GM13976 (cell line): Measurements from ENCODE around the gene IGF2R.

Experiments
- DNase-seq: peaks from one replicate; pipeline ENCODE4 v3.0.0; 2012; ENCODE audit warnings: low spot score
- in situ Hi-C: fragments of 300-500 bp; cut with MboI; formaldehyde crosslinking; loops from one replicate; pipeline ENCODE4 v1.12.0; 2022; ENCODE audit warnings: low sequenced_read_pairs, mixed read lengths, inconsistent platforms; ENCODE audit not compliant: unreplicated experiment
- TF ChIP-seq, protein P1 (sequence below): IDR thresholded peaks from 2 replicates; pipeline ENCODE4 v1.5.1; 2012; ENCODE audit warnings: borderline replicate concordance, mild to moderate bottlenecking; ENCODE audit not compliant: insufficient read depth; ENCODE audit errors: extremely low read depth, missing control alignments, control extremely low read depth

IGF2R gene

DNA sequence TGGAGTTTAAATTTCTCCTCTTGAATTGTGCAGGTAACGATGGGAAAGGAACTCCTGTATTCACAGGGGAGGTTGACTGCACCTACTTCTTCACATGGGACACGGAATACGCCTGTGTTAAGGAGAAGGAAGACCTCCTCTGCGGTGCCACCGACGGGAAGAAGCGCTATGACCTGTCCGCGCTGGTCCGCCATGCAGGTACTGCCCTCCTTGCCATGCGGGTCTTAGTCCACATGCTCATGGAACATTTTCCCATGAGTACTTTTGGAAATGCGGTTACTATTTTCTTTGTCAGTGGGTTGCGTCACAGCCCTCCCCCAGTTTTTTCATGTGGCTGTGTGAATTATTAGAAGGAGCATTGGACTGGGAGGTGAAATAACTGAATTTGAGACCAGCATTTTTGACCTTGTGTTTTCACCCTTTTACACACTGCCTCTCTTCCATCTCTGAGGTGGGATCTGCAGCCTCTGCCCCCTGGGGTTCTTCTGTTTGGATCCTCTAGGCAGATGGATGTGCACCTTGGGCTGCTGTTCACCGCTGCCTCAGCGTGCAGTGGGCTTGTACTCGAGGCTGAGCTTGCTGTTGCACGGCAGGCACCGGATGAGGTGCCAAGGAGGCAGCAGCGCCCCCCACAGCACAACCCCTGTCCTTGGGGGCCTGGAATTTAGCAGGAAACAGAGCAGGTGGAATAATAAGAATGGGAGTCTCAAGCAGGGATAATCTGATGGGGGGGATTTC, 71.8 kb downstream of the IGF2R start:
- TF ChIP-seq, protein P1, sequence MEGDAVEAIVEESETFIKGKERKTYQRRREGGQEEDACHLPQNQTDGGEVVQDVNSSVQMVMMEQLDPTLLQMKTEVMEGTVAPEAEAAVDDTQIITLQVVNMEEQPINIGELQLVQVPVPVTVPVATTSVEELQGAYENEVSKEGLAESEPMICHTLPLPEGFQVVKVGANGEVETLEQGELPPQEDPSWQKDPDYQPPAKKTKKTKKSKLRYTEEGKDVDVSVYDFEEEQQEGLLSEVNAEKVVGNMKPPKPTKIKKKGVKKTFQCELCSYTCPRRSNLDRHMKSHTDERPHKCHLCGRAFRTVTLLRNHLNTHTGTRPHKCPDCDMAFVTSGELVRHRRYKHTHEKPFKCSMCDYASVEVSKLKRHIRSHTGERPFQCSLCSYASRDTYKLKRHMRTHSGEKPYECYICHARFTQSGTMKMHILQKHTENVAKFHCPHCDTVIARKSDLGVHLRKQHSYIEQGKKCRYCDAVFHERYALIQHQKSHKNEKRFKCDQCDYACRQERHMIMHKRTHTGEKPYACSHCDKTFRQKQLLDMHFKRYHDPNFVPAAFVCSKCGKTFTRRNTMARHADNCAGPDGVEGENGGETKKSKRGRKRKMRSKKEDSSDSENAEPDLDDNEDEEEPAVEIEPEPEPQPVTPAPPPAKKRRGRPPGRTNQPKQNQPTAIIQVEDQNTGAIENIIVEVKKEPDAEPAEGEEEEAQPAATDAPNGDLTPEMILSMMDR: no peak
- DNase-seq: no peak
- in situ Hi-C loops: no loop called here

DNA sequence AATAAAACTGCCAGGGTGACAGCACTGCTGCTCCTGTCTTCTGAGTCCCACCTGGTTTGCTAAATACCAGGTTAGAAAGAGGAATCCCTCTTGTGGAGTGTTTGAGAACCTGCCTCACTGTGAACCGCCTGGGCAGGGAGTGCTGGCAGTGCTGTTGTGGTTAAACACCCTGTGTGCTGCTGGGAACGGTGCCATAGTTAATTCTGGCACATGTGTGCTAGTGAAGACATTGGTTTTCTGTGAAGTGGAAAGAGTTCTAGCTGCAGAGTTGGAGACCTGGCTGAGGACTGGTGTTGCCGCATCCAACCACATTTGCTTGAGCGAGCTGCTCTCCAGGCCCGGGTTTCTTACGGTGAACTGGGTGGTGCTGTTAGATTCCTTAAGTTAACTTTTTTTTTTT, 72.7 kb downstream of the IGF2R start:
- DNase-seq: no peak
- TF ChIP-seq, protein P1: no peak
- in situ Hi-C loops: no loop called here

DNA sequence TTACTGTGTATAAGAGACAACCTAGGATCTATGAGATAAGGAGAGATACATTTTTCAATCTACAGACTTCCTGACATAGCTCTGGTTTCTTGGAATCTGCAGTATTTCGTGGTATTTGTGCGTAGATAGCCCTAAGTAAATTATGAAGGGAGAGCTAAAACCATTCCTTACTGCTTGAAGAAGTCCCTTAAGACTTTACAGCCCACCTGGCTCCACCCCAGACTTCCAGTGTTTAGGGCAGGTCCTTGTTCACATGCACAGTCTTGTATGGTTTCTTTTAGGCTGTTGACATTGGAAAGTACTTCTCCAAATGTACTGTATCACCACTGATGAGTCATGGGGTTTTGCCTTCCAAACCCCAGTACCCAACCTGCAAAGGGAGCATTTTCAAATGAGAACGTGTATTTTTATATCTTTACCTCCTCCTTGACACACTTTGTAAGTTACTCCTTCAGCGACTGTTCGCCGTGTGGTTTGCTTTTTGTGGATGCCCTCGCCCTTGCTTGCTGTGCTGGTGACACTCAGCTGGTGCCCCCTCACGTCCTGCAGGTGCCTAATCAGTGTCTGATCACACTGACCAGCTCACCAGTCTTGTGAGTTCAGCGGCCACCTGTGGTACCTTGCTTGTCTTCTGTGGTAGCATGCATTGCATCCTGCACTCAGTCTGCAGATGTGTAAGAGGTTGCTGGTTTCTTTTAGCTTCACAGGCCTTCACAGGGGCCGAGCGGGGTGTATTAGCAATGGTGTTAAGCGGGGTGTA, 73.3 kb downstream of the IGF2R start:
- TF ChIP-seq, protein P1: no peak
- in situ Hi-C loops: no loop called here
- DNase-seq: no peak

DNA sequence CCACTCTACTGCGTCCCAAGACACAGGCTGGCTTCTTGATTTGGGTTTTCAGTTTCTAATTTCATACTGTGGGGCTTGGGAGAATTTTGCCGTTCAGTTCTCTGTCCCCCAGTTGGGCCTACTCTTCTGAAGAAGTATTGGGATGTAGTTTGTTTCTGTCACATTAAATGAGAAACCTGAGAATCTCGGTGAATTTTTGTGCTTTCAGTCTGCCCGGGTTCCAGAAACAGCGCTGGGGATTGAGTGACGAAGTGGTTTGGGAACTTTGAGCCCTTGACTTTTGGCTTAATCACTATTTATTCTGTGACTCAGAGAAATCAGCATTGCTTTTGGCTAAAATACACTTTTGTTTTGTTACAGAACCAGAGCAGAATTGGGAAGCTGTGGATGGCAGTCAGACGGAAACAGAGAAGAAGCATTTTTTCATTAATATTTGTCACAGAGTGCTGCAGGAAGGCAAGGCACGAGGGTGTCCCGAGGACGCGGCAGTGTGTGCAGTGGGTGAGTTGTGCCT, 74.0 kb downstream of the IGF2R start:
- in situ Hi-C loops: no loop called here
- DNase-seq: no peak
- TF ChIP-seq, protein P1: no peak

DNA sequence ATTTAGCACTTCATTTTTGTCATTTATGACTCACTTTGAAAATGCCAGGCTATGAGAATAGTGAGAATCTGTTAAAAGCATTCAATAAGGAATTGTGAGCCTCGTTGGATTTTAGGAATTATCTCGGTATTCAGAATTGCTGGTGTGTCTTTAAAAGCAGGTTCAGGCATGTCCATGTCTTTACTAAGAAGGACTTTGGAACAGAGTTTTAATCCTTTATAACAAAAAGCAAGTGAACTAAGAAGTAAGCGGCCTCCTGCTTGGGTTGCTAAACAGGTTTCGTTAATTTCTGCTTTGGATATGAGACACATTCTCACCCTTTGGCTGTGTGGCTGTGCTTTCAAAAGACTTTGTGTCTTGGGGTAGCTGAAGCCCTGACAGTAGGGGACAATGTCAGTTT, 74.9 kb downstream of the IGF2R start:
- TF ChIP-seq, protein P1: no peak
- in situ Hi-C loops: no loop called here
- DNase-seq: no peak

DNA sequence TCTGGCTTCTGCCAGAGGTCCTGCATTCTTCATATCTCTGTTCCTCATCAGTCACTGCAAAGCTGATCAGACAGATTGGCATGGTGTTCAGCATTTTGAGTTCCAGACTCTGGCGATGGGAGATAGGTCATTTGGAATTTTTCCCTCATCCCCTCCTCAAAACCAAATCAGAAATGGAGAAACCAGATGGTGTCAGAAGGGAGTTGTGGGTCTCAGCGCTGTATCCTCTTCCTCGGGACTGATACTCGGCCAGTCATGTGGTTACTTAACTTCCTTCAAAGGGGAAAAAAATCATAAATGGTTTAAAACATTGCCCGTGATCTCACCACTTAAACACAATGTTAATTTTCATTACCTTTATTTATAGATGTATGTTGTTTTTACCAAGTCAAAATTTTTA, 75.8 kb downstream of the IGF2R start:
- no peak for DNase-seq
- in situ Hi-C loops: no loop called here
- TF ChIP-seq, protein P1: no peak
